ENCODE data around the gene SETD2.
"Not testable (repeated sequence)": the region's sequence is repeated elsewhere in the genome, so short reads cannot be mapped to it uniquely, and the experiment has no call there.

SETD2 gene

GRCh38 chr3:47120138-47120537, 43.8 kb downstream of the SETD2 start:
- H3F3A ChIP-seq (ENCODE audit: control insufficient read depth, insufficient read depth) = no peaks in the 10 kb centered on the region
- peaks cover 7% of the 10 kb centered on the region for H3K4me1 ChIP-seq (ENCODE audit: control insufficient read depth, low read length)
- no peaks in the 10 kb centered on the region for H3K9me2 ChIP-seq (replicated peaks; ENCODE audit: control insufficient read depth, low read length)
- no peak overlapping the region for H3K4me2 ChIP-seq (ENCODE audit: low read length)
- no peaks in the 10 kb centered on the region for H3K9me3 ChIP-seq (ENCODE audit: control insufficient read depth, insufficient read depth, low read length)
- peaks cover 2% of the 10 kb centered on the region; the same call in 1 of the 2 replicates for H4K20me1 ChIP-seq (ENCODE audit: control insufficient read depth, insufficient read depth, low read depth, low read length)
- H3K27ac ChIP-seq (ENCODE audit: low read depth, low read length) = no peak overlapping the region
- H3K27me3 ChIP-seq (ENCODE audit: control insufficient read depth, low read length) = no peaks in the 10 kb centered on the region
- H3K4me3 ChIP-seq (ENCODE audit: low read length) = no peak overlapping the region
- H3K79me2 ChIP-seq (ENCODE audit: control insufficient read depth, low read length) = peaks cover 40% of the 10 kb centered on the region
- H3K36me3 ChIP-seq (ENCODE audit: control insufficient read depth, low read length) = peaks cover 88% of the 10 kb centered on the region
- TF ChIP-seq EZH2phosphoT487 (IDR thresholded peaks at IDR 0.05; ENCODE audit: borderline replicate concordance, low read length) (no peak), CTCF (IDR thresholded peaks at IDR 0.05; ENCODE audit: low read depth, low read length, poor library complexity, severe bottlenecking) (no peak)

GRCh38 chr3:47119387-47119786, 44.5 kb downstream of the SETD2 start:
- H3K4me3 ChIP-seq (ENCODE audit: low read length); H4K20me1 ChIP-seq (ENCODE audit: control insufficient read depth, insufficient read depth, low read depth, low read length); H3K9me3 ChIP-seq (ENCODE audit: control insufficient read depth, insufficient read depth, low read length); H3K27ac ChIP-seq (ENCODE audit: low read depth, low read length); H3K4me2 ChIP-seq (ENCODE audit: low read length); H3F3A ChIP-seq (ENCODE audit: control insufficient read depth, insufficient read depth); H3K9me2 ChIP-seq (replicated peaks; ENCODE audit: control insufficient read depth, low read length); H3K27me3 ChIP-seq (ENCODE audit: control insufficient read depth, low read length): not testable (repeated sequence)
- H3K36me3 ChIP-seq (ENCODE audit: control insufficient read depth, low read length) = peaks cover 88% of the 10 kb centered on the region
- H3K4me1 ChIP-seq (ENCODE audit: control insufficient read depth, low read length) = peaks cover 15% of the 10 kb centered on the region
- peaks cover 36% of the 10 kb centered on the region for H3K79me2 ChIP-seq (ENCODE audit: control insufficient read depth, low read length)

- TF ChIP-seq CTCF (IDR thresholded peaks at IDR 0.05; ENCODE audit: low read depth, low read length, poor library complexity, severe bottlenecking) (no peak), EZH2phosphoT487 (IDR thresholded peaks at IDR 0.05; ENCODE audit: borderline replicate concordance, low read length) (no peak)
- Histone ChIP-seq H3K4me2 (ENCODE audit: low read length) (no peak overlapping the region), H3K4me3 (ENCODE audit: low read length) (no peak overlapping the region), H3K9me3 (ENCODE audit: control insufficient read depth, insufficient read depth, low read length) (no peaks in the 10 kb centered on the region), H3F3A (ENCODE audit: control insufficient read depth, insufficient read depth) (0 out of 2 replicates have a peak, but pooled peaks cover 2% of the 10 kb centered on the region), H3K4me1 (ENCODE audit: control insufficient read depth, low read length) (peaks cover 26% of the 10 kb centered on the region), H3K27me3 (ENCODE audit: control insufficient read depth, low read length) (no peaks in the 10 kb centered on the region), H4K20me1 (ENCODE audit: control insufficient read depth, insufficient read depth, low read depth, low read length) (peaks cover 2% of the 10 kb centered on the region; the same call in 1 of the 2 replicates), H3K9me2 (replicated peaks; ENCODE audit: control insufficient read depth, low read length) (no peaks in the 10 kb centered on the region), H3K79me2 (ENCODE audit: control insufficient read depth, low read length) (peaks cover 26% of the 10 kb centered on the region), H3K36me3 (ENCODE audit: control insufficient read depth, low read length) (peaks cover 88% of the 10 kb centered on the region), H3K27ac (ENCODE audit: low read depth, low read length) (no peak overlapping the region)
Measured at GRCh38 chr3:47117807-47118364, 46.0 kb downstream of the SETD2 start.

GRCh38 chr3:47115524-47115923, 48.4 kb downstream of the SETD2 start:
- H3K9me3 ChIP-seq (ENCODE audit: control insufficient read depth, insufficient read depth, low read length); H3K4me2 ChIP-seq (ENCODE audit: low read length); H3F3A ChIP-seq (ENCODE audit: control insufficient read depth, insufficient read depth); H4K20me1 ChIP-seq (ENCODE audit: control insufficient read depth, insufficient read depth, low read depth, low read length); H3K4me3 ChIP-seq (ENCODE audit: low read length); H3K27ac ChIP-seq (ENCODE audit: low read depth, low read length); H3K9me2 ChIP-seq (replicated peaks; ENCODE audit: control insufficient read depth, low read length); H3K27me3 ChIP-seq (ENCODE audit: control insufficient read depth, low read length): not testable (repeated sequence)
- H3K4me1 ChIP-seq (ENCODE audit: control insufficient read depth, low read length) = peaks cover 26% of the 10 kb centered on the region
- peaks cover 79% of the 10 kb centered on the region for H3K36me3 ChIP-seq (ENCODE audit: control insufficient read depth, low read length)
- H3K79me2 ChIP-seq (ENCODE audit: control insufficient read depth, low read length) = peaks cover 11% of the 10 kb centered on the region

All from DOHH2 (cell line).